AG08395 (cell line): ENCODE results near the gene RBCK1.
"Not testable (repeated sequence)": the region's sequence is repeated elsewhere in the genome, so short reads cannot be mapped to it uniquely, and the experiment has no call there.

ENCODE experiments used
- DNase-seq: peaks from one replicate; pipeline ENCODE4 v3.0.0; 2012; ENCODE audit warnings: mixed read lengths, low spot score

RBCK1 gene

DNA sequence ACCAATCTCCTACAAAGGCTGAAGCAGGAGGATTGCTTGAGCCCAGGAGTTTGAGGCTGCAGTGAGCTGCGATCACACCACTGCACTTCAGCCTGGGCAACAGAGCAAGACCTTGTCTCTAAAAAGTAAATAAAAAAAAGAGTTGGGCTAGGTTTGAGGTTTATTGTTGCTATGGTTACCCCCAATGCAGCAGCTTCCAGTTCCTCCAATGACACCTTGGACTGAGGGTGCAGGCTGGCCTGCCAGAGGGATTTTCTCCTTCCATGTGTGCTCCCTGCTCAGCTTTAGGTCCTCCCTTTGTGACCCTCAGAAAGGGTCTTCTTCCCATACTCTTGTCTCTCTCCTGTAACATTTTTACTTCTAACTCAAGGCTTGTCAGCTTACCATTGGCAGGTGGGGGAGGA is 64.8 kb downstream of the RBCK1 start:
- no peak for DNase-seq

DNA sequence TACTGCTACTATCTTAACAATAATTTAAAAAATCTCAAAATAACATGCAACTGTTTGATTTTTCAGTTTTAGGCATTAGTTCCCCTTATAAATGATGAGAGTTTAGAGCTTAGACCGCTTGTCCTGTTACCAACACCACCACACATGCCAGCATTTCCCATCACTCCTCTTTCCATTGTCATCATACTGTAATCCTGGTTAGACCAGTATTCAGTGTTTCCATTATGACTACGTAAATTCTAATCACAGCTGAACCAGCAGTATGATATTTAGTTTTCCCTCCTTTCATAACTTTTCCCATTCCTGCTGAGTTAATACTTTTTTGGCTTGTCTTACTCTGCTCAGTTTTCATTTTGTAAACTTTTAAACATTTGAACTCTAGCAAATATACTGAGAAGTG is 66.5 kb downstream of the RBCK1 start:
- DNase-seq = no peak

DNA sequence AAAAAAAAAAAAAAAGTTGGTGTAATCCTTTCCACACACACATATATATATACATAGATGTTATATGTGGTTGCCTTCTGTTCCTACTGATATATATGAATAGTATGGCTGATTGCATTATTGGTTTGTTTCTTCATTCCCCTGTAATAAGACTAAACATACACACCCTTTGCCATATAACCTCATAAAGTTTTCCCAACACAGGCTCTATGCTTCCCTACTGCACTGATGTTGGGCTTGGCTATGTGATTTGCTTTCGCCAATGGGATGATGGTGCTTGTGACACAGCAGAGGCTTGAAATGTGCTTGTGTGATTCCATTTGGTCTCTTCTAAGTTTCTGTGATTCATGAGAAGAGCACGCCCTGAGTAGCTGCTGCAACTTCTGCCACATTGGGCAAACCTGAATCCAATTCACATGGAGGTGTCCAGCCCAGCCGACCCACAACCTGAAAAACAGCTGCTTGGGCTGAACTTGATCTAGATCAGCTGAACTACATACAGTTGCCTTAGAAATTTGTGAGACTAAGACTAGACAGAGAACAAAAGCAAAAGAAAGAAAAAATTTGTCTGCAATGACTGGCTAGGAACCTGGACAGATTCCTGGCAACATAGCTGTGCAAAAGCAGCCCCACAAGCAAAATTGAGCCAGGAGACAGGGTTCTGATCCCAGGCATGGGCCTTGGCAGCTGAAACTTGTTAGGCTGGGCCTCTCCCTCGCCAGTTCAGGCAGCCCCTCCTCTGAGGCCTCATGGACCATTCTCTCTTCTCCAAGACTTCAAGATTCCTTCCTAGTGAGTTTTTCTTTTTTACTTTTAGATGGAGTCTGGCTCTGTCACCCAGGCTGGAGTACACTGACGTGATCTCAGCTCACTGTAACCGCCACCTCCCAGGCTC is 67.6 kb downstream of the RBCK1 start:
- no peak for DNase-seq

DNA sequence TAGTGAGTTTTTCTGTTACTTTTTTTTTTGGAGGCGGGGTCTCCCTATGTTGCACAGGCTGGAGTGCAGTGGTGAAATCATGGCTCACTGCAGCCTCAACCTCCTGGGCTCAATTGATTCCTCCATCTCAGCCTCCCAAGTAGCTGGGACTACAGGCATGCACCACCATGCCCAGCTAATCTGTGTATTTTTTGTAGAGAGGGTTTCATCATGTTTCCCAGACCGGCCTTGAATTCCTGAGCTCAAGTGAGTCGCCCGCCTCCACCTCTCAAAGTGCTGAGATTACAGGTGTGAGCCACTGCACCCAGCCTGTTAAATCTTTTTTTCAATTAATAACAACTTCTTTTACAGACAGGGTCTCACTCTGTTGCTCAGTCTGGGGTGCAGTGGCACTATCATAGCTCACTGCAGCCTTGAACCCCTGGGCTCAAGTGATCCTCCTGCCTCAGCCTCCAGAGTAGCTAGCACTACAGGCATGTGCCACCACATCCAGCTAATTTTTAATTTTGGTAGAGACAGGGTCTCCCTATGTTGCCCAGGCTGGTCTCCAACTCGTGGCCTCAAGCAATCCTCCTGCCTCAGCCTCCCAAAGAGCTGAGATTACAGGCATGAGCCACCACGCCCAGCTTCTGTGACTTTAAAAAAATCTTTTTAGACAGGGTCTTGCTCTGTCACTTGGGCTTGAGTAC is 68.6 kb downstream of the RBCK1 start:
- not testable (repeated sequence) for DNase-seq

DNA sequence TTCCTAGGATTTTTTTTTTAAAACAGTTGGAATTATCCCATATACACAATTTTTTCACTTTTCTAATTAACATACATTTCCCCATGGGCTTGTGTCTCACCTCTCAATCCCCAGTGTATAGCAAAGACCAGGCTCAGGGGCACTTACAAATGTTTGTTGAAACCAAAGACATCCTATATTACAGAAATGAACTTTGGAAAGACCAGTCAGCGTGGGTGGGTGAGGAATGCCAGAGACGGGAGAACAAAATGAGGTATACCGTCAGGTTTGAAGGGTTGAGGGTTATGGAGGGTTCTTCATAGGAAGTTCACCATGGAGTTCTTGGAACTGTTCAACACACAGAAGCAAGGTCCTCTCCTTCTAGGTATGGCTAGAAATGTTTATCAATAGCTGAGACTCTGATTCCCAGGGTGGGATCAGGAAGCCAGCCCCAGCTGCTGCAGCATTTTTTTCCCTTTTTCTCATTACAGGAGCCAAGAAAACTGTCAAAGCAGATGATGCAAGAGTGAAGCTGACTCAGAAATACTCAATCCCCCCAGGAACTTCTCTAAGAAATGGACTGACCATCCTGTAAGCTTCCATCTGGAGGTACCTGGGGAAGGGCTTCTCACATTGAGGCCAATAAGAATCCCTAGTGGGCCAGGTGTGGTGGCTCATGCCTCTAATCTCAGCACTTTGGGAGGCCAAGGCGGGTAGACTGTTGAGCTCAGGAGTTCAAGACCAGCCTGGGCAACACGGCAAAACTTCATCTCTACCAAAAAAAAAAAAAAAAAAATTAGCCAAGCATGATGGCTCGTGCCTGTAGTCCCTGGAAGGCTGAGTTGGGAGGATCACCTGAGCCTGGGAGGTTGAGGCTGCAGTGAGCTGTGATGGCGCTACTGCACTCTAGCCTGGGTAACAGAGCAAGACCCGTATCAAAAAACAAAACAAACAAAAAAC is 70.2 kb downstream of the RBCK1 start:
- DNase-seq = peak; percentile 15

DNA sequence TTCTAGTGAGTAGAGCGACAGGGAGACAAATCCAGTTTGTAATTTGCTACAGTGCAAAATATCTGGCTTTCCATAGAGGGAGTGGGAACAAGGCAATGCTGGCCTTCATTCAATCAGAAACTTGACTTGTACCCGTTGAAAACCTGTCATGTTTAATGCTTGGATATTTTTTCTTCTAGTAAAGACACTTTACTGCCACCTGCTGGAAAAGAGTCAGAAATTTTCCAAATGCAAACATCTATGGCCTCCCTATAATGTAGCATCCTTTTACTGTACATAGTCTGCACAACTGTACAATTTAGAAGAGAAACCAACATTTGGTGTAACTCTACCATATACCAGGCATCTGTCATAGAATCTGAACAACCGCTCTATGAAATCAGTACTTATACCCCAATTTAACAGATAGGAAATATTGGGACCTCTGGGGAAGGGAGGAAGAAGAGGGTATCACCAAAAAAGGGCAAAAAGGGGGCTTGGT is 70.9 kb downstream of the RBCK1 start:
- DNase-seq = peak; percentile 62

DNA sequence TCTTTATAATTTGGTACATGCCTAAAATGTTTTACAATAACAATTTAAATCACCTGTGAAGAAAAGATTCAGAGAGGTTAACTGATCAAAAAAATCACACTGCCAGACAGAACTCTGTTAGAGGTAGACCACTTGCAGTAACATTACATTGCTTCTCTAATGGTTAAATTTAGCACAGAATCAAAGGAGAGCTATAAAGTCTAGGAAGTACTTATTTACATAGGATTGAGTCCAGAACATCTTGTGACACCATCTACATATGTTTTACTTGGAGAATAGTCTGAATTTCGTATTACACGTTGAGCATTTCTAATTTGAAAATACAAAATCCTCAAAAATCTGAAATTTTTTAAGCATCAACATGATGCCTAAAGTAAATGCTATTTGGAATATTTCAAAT is 71.4 kb downstream of the RBCK1 start:
- no peak for DNase-seq

DNA sequence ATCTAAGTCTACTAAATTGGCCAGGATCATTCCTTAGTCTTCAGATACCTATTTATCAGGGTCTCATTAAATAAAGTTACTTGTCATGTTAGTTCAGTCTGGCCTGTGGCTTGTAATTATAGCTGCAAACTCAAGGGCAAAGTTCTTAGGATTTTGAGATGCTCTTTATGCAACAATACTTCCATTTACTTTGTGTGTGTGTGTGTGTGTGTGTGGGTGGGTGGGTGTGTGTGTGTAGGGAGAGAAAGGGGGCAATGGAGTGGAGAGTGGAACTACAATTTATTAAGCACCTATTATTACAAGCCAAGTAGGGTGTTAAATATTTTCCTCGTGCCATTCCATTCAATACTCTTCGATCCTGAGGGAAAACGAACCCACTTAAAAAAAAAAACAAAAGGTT is 71.9 kb downstream of the RBCK1 start:
- no peak for DNase-seq

DNA sequence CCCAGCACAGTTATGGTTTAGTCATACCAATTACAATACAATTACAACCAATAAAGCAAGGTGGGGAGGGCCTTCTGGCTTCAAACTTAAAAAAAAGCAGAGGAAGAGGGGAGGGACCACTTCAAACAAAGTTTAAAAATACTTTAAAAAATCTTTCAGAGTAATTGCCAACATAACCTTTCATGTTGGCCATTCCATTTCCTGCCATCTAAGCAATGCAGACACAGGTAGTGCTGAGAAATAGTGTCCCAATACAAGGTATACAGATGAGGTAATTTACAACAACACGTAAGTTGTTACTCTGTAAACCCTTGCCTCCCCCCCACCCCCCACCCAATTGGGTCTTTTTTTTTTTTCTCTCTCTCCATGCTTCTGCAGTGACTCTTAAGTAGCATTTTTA is 73.1 kb downstream of the RBCK1 start:
- DNase-seq = no peak
